Loucy (cell line): ENCODE results near the gene OR4L1.

Experiments used
- H2AFZ ChIP-seq: fragments of 200-600 bp; sonication (generic); 2 replicates; pipeline ENCODE4 v1.6.0; 2016; ENCODE audit warnings: antibody characterized with exemption, mild to moderate bottlenecking, low read length, moderate library complexity
- H3F3A ChIP-seq: fragments of 200-600 bp; 2 replicates; pipeline ENCODE4 v1.6.0; 2016; ENCODE audit warnings: antibody characterized with exemption, low read depth, mild to moderate bottlenecking
- H3K27me3 ChIP-seq: fragments of 200-600 bp; sonication (generic); 2 replicates; pipeline ENCODE4 v1.6.1; 2014; ENCODE audit warnings: low read length, mild to moderate bottlenecking; ENCODE audit not compliant: insufficient read depth, poor library complexity, severe bottlenecking
- H3K36me3 ChIP-seq: fragments of 200-600 bp; sonication (generic); 2 replicates; pipeline ENCODE4 v1.6.1; 2016; ENCODE audit warnings: low read length; ENCODE audit not compliant: insufficient read depth
- H3K4me1 ChIP-seq: fragments of 200-600 bp; sonication (generic); 2 replicates; pipeline ENCODE4 v1.5.1; 2014; ENCODE audit warnings: low read length, mild to moderate bottlenecking; ENCODE audit not compliant: insufficient read depth, poor library complexity, severe bottlenecking
- H3K4me2 ChIP-seq: fragments of 200-600 bp; sonication (generic); 2 replicates; pipeline ENCODE4 v1.6.0; 2014; ENCODE audit warnings: antibody characterized with exemption, low read length, low read depth, mild to moderate bottlenecking; ENCODE audit not compliant: poor library complexity, severe bottlenecking
- H3K4me3 ChIP-seq: fragments of 200-600 bp; sonication (generic); 2 replicates; pipeline ENCODE4 v1.5.1; 2014; ENCODE audit warnings: low read length, mild to moderate bottlenecking, mixed read lengths; ENCODE audit not compliant: poor library complexity, severe bottlenecking
- H3K79me2 ChIP-seq: fragments of 200-600 bp; sonication (generic); 2 replicates; pipeline ENCODE4 v1.6.1; 2014; ENCODE audit warnings: low read length; ENCODE audit not compliant: insufficient read depth
- H3K9ac ChIP-seq: fragments of 200-600 bp; sonication (generic); 2 replicates; pipeline ENCODE4 v1.6.0; 2014; ENCODE audit warnings: mild to moderate bottlenecking, low read depth, low read length, moderate library complexity; ENCODE audit not compliant: poor library complexity, severe bottlenecking
- H3K9me2 ChIP-seq: fragments of 200-600 bp; sonication (generic); replicated peaks from 2 replicates; pipeline ENCODE4 v1.6.1; 2016; ENCODE audit warnings: low read depth, low read length, mixed read lengths
- H3K9me3 ChIP-seq: fragments of 200-600 bp; sonication (generic); 2 replicates; pipeline ENCODE4 v1.6.1; 2014; ENCODE audit warnings: mild to moderate bottlenecking, antibody characterized with exemption, low read length, low read depth; ENCODE audit not compliant: insufficient read depth
- H4K20me1 ChIP-seq: fragments of 200-600 bp; sonication (generic); 2 replicates; pipeline ENCODE4 v1.6.0; 2014; ENCODE audit warnings: antibody characterized with exemption, low read length, mild to moderate bottlenecking; ENCODE audit not compliant: insufficient read depth, poor library complexity, severe bottlenecking
- EZH2phosphoT487 ChIP-seq: fragments of 200-600 bp; IDR thresholded peaks from 2 replicates; pipeline ENCODE4 v1.6.1; 2018; ENCODE audit warnings: antibody characterized with exemption, mild to moderate bottlenecking, moderate library complexity, borderline replicate concordance
- TF ChIP-seq, protein P1 (sequence below): fragments of 200-600 bp; sonication (generic); conservative IDR thresholded peaks from 2 replicates; pipeline ENCODE4 v1.5.1; 2014; ENCODE audit warnings: mild to moderate bottlenecking, antibody characterized with exemption, low read length

The OR4L1 gene, protein sequence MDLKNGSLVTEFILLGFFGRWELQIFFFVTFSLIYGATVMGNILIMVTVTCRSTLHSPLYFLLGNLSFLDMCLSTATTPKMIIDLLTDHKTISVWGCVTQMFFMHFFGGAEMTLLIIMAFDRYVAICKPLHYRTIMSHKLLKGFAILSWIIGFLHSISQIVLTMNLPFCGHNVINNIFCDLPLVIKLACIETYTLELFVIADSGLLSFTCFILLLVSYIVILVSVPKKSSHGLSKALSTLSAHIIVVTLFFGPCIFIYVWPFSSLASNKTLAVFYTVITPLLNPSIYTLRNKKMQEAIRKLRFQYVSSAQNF

DNA sequence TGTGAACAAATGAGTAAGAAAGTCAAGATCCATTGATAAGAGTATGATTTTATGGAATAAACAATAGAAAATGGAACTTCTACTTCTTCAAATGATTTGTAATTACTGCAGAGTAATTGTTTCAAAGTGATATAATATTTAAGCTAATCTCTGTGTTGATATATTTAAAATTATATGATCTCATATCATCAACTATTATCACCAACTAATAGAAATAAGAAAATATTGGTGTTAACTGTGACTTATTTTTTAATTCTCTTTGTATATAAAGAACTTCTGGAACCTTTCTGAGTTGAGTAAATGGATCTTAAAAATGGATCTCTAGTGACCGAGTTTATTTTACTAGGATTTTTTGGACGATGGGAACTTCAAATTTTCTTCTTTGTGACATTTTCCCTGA, at the start of gene OR4L1:
Gene OR4L1 (plus strand): TSS at position 301 of the 400 bp plus-strand sequence. CDS start 0 bp downstream, at position 301.
- H3K9me3 ChIP-seq, result no peaks in the 10 kb centered on the region
- H3F3A ChIP-seq, result no peaks in the 10 kb centered on the region
- TF ChIP-seq, protein P1, sequence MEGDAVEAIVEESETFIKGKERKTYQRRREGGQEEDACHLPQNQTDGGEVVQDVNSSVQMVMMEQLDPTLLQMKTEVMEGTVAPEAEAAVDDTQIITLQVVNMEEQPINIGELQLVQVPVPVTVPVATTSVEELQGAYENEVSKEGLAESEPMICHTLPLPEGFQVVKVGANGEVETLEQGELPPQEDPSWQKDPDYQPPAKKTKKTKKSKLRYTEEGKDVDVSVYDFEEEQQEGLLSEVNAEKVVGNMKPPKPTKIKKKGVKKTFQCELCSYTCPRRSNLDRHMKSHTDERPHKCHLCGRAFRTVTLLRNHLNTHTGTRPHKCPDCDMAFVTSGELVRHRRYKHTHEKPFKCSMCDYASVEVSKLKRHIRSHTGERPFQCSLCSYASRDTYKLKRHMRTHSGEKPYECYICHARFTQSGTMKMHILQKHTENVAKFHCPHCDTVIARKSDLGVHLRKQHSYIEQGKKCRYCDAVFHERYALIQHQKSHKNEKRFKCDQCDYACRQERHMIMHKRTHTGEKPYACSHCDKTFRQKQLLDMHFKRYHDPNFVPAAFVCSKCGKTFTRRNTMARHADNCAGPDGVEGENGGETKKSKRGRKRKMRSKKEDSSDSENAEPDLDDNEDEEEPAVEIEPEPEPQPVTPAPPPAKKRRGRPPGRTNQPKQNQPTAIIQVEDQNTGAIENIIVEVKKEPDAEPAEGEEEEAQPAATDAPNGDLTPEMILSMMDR, result no peak
- TF ChIP-seq EZH2phosphoT487, result no peak

DNA sequence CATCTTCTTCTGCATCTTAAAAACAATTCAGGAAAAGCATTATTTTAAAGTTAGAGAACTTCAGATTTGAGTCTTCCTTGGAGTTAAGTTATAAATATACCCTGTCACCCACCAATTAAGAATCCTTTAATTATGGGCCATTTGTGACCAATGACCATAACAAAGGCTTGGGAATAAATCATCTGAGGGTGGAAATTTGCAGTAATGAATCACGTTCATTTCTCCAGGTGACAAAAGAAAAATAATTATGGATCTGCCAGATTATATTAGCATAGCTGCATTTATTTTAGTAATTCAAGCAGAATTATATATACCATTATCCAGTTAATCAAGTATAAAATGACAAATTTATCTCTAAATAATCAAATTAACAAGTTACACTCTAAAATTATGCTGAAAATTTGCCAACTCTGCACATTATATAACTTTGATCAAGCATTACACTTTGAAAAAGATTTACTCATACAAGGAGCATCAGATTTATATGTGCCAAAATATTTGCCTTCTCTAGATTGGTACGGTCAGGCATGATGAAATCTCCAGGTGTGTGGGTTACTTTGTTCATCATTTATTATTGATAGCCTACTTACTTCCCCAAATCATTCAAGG, 40.5 kb upstream of the OR4L1 start, which contains the start of gene OR4K14:
Gene OR4K14 (minus strand): TSS at position 51 of the 609 bp plus-strand sequence. CDS start 4,114 bp downstream, outside the sequence.
- no peaks in the 10 kb centered on the region for H3K79me2 ChIP-seq
- TF ChIP-seq EZH2phosphoT487, result no peak
- TF ChIP-seq, protein P1, result no peak
- no peaks in the 10 kb centered on the region for H3K4me1 ChIP-seq
- H2AFZ ChIP-seq, result no peak within 1 kb of the TSS
- no peaks in the 10 kb centered on the region for H3K9me3 ChIP-seq
- no peaks in the 10 kb centered on the region for H4K20me1 ChIP-seq
- no peaks in the 10 kb centered on the region for H3K36me3 ChIP-seq
- H3F3A ChIP-seq, result no peaks in the 10 kb centered on the region
- no peaks in the 10 kb centered on the region for H3K9me2 ChIP-seq
- H3K4me2 ChIP-seq, result no peak within 1 kb of the TSS
- no peaks in the 10 kb centered on the region for H3K27me3 ChIP-seq
- no peak within 1 kb of the TSS for H3K9ac ChIP-seq
- H3K4me3 ChIP-seq, result no peak within 1 kb of the TSS

More for the DNA sequence above, at the start of gene OR4L1:
- Histone ChIP-seq H3K36me3 (no peaks in the 10 kb centered on the region), H3K4me1 (no peaks in the 10 kb centered on the region), H3K4me3 (no peak within 1 kb of the TSS), H3K4me2 (no peak within 1 kb of the TSS), H4K20me1 (no peaks in the 10 kb centered on the region), H3K9me2 (no peaks in the 10 kb centered on the region), H2AFZ (no peak within 1 kb of the TSS), H3K9ac (no peak within 1 kb of the TSS), H3K79me2 (no peaks in the 10 kb centered on the region), H3K27me3 (no peaks in the 10 kb centered on the region)

DNA sequence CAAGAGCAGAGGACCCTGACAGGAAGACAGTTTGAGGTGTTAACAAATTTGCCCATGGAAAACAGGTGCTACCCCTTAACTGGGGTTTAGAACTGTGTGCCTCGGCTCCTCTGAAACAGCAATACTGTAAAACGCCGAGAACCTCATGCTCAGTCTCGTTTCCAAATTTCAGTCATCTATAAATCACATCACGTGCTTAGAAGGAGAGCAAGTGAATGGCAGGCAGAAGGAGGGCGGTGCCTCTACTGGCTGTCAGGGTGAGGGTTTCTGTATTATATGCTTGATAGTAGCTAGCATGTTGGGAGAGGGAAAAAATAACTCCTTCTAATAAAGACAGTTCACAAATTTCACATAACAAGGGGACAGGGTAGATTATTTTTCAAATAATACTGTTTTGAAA, 28.8 kb upstream of the OR4L1 start:
- Histone ChIP-seq H4K20me1 (no peaks in the 10 kb centered on the region), H3K9ac (no peak overlapping the region), H3K4me3 (no peak overlapping the region), H2AFZ (no peak overlapping the region), H3K4me2 (no peak overlapping the region), H3K79me2 (no peaks in the 10 kb centered on the region), H3F3A (no peaks in the 10 kb centered on the region), H3K9me2 (no peaks in the 10 kb centered on the region), H3K36me3 (no peaks in the 10 kb centered on the region), H3K4me1 (no peaks in the 10 kb centered on the region), H3K27me3 (no peaks in the 10 kb centered on the region), H3K9me3 (no peaks in the 10 kb centered on the region)
- TF ChIP-seq, protein P1, result no peak
- TF ChIP-seq EZH2phosphoT487, result no peak
